ENCODE results near the gene PRKCE.
A peak's percentile ranks its signal among the peaks of the same experiment; 100 is the strongest.

Gene PRKCE

DNA sequence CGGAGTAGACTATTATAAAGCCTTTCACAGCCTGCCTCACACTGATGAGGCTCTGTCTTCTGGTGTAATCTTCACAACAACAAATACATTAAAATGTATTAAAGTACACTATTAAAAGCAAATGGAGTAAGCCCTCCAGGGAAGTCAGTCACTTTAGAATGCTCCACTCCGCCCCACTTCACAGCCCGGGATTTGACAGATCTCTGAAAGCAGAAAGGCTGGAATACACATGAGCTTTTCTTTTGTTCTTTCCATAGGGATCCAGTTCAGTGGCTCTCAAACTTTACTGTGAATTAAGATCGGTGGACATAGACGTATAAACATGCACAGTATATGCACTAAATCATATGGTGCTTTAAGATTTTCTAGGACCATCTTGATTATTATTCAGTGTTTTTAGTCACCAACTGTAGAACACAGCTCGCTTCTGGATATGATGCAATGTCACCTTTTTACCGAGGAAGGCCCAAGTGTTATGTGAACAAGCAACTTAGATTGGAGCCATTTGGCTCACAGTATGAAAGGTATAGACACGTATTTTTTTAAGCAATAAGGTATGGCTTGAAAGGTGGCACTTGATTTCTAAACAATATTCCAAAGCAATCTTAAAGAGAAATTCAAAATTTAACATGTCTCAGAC lies 151.1 kb downstream of the PRKCE start:
- no peak for DNase-seq

- no peak for DNase-seq
These were observed 153.7 kb downstream of the PRKCE start for GRCh38 chr2:45804987-45805755.

GRCh38 chr2:45806563-45807358 lies 155.3 kb downstream of the PRKCE start:
- DNase-seq: no peak

DNA sequence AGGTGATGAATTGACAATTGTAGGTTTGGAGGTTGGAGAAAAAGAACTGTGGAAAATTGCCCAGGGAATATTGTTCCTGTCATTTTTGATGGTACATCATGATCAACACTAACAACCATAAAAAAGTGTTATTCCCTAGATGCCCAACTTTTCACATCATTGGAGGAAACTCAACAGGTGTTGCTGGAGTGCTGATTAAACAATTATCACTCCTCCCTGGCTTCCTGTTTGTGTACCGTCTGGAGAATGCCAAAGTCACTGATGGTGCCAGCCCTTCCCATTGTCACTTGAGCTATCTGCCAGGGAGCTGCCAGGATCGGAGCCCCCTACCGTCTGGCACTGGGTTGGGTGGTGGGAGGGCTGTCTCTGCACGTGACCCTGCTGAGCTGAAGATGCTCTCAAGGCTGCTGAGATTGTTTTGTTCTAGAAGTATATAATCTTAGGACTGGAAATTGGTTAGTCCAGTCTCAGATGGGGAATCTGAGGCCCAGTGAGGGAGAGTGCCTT lies 156.9 kb downstream of the PRKCE start:
- DNase-seq: no peak

DNA sequence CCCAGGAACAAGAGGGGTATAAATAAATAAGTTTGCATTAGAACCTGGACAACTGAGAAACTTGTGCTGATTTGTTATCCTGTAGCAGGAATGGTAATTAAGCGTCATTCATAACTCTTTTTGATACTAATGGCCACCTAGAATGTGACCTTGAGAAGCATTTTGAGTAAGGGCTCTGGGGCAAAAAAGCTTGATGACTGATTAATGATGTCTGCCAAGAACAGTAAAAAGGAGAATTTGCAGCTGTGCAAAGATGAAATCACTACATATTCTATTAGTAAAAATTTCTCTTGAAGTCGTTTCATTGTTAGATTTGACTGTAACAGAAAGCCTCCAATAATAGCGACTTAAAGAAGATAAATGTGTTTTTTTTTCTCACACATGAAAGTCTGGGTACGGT lies 157.7 kb downstream of the PRKCE start:
- no peak for DNase-seq

DNA sequence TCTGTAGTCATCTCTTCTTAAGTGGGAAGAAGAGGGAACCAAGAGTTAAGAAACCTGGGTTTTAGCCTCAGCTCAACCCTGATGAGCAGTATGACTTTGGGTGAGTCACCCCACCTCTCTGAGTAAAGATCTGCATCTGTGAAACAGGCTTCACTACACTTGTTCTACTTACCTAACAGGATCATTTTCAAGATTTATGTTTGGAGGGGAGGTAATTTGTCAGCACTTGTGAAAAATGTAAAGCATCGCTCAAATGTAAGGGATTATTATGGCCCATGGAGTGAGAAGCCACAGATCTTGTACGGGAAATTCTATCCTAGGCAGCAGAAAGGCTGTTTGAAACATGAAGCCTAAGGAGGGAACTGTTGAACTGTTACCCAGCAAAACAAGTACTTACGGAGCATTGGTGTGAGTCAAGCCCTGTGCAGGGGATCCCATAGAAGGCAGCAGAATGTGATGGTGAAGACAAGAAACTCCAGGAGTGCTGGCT lies 160.6 kb downstream of the PRKCE start:
- DNase-seq: no peak

DNA sequence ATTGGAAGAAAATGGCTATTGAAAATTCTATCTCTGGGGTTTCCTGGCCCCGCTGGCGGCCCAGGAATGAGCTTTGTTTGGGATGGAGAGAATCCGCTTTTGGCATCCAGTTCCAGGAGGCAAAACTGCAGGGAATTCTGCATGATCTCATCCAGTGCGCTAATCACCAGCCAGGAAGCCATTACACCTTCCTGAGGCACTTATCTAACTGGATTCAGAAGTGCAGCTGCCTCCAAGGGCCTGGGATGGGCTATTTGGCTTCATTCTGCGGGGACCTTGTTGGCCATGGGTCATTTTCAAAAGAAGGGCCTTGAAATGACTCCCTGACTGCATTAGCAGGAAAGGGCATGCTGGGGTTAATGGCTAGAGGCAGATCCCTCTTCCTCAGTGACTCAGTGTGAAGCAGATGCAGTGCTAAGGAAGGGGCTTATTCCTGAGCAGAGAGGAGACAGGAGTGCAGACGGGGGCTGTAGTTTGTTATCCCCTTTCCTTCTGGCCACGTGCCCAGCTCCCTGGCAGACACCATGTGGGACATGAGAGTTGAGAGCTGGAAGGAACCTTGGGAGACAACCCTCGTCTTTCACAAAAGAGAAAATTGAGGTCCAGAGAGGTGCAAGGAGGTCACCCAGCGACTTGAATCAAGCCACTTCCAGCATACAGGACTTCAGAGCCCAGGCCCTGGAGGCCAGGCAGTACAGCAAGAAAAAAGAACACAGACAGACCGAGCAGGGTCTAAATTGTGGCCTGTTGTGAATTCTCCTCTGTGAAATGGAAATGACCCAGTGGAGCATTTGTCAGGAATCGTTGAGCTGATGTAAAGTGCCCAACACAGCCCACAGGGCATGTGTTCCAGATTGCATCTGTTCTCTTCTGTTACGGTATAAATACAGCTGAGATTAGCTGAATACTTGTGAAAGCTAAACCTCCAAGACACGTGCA lies 161.8 kb downstream of the PRKCE start:
- DNase-seq: no peak

DNA sequence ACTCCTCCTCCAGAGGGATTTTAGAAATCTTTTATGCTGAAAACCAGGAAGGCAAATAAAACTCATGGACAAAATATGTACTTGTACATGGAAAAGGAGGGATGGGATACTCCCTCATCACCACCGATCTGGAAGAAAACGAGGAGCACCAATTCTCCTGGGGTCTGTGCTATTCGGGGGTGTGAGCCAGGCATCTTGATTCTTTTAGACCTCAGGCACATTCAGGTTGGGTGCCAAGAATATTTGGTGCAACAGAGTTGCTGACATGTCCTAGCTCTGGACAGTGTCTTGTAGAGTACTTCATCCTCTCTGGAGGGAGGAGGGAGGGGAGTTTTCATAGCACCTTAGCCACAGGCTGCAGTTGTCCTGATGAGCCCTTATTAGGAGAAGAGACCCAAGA lies 163.0 kb downstream of the PRKCE start:
- no peak for DNase-seq

GRCh38 chr2:45814951-45815621 lies 163.6 kb downstream of the PRKCE start:
- DNase-seq: no peak

DNA sequence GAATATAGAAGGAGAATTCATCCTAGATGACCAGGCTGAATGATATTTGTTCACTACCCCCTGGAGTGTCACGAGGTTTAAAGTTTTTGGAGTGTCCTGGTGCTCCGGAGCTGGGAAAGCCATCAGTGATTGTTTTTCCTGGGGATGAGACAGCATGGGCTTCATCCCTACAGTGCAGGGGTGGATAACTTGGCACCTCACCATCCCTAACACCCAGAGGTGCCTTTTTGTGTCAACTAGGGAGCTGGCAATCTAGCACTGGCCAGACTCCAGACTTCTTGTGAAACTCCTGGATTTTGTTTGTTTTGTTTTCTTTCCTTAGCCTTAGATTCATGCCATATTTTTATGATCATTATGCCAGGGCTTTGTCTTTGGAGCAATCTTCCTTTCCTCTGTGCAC lies 164.8 kb downstream of the PRKCE start:
- no peak for DNase-seq

- DNase-seq: no peak
These were observed 167.1 kb downstream of the PRKCE start for GRCh38 chr2:45818591-45818990.

DNA sequence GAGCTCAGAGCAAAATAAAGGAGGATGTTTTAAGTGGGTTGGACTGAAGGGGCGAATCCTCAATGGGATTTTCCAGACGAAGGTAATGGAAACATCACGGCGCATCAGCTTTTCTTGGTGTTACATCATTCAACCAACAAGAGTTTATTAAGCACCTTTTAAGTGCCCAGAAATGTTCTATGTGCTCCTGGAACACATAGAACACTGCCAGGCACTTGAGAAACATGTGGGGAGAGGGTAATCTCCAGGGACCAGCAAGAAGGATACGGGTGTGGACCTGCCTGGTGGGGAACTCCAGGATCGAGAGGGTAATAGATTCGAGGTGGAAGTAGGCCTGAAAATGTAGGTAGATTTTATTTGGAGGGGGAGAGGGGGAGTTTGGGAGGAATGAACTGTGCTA lies 168.6 kb downstream of the PRKCE start:
- DNase-seq: no peak

- DNase-seq: no peak
These were observed 170.2 kb downstream of the PRKCE start for GRCh38 chr2:45821558-45822271.

- no peak for DNase-seq
These were observed 170.8 kb downstream of the PRKCE start for GRCh38 chr2:45822272-45822630.

- DNase-seq: peak in 51 of 58 donors; percentile 23 to 92 (median 71)
These were observed 172.3 kb downstream of the PRKCE start for GRCh38 chr2:45823723-45824206.

- no peak for DNase-seq
These were observed 173.7 kb downstream of the PRKCE start for GRCh38 chr2:45825001-45825651.

DNA sequence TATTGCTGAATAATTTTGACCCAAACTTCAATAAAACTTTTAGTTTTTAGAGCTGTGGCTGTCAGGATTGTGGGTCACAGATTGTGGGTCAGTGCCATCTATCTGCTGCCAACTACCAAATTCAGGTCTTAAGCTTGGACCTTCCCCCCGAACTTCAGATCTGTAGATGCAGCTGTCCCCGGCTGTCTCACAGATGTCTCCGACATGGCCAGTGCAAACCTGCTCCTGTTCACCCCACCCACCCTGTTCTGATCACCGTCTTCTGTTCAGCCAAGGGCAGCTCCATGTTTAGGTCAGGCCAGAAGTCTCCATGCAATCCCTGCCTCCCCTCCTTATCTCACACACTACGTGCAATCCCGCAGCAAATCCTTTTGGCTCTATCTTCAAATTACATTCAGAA lies 175.0 kb downstream of the PRKCE start:
- DNase-seq: no peak

GRCh38 chr2:45826884-45827635 lies 175.6 kb downstream of the PRKCE start:
- DNase-seq: peak in 7 of 58 donors; percentile 9 to 34 (median 21)

All from anterior cingulate cortex (tissue), 58 donors.